ENCODE measurements around the gene EVPL. TPM values are rescaled to one million over a fixed set of nuclear protein-coding genes. Genes with fewer than 3 reads are reported as not detected.

EVPL gene
- total RNA-seq, 1 experiment from 2014 or later, result 1.3 TPM

DNA sequence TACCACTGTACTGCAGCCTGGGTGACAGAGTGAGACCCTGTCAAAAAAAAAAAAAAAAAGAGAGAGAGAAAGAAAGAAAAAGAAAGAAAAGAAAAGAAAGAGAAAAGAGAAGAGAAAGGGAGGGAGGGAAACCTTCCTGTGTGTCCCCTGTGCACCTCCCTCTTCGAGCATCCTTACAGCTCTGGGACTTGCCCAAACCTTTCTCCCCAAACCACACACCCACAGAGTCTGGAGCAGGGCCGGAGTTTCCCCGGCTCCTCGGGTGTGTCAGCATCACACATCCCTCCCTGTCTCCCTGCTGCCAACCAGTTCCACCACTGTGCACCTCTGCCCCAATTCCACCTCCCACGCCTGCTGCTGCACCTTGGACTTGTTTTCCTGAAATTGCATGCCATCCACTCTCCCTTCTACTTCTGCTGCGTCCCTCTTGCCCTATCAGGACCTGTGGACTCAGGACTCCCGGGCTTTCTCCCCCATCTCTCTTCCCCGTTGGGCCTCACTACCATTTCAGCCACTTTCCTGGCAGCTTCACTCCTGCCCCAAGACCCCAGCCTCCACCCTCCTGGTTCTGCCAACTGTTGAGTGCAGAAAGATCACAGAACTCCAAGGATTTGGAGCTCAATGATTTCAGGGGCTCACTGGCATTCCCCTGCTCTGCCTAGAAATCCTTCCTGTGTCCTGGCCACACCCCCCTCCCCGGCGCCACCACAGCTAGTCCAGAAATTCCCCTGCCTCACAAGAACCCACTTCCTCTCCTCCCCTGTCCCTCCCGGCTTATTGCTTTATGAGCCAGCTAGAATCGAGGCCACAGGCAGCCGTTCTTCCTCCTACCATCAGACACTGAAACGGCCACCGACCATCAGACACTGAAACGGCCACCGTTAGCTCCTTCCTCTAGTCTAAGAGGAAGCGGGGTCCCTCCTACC lies 30.2 kb downstream of the EVPL start:
- Mint-ChIP-seq H3K4me1 (peaks cover 14% of the 10 kb centered on the region), H3K4me3 (no peak overlapping the region), H3K27me3 (ENCODE audit: low read depth) (no peaks in the 10 kb centered on the region), H3K9me3 (no peaks in the 10 kb centered on the region), H3K27ac (peak overlapping the region; percentile 76), H3K36me3 (peaks cover 10% of the 10 kb centered on the region)
- no peak for DNase-seq (ENCODE audit: low spot score)
- TF ChIP-seq ZSCAN18 (CRISPR knock-in tag; IDR thresholded peaks at IDR 0.05) (no peak), JUN (CRISPR knock-in tag; IDR thresholded peaks at IDR 0.05) (no peak), GABPB1 (CRISPR knock-in tag; IDR thresholded peaks at IDR 0.05) (peak; percentile 42; the same call in 1 of the 2 replicates), MAX (CRISPR knock-in tag; IDR thresholded peaks at IDR 0.05) (no peak), STAT6 (CRISPR knock-in tag; conservative IDR thresholded peaks at IDR 0.05; ENCODE audit: low read depth) (no peak)
- TF ChIP-seq, protein P1, sequence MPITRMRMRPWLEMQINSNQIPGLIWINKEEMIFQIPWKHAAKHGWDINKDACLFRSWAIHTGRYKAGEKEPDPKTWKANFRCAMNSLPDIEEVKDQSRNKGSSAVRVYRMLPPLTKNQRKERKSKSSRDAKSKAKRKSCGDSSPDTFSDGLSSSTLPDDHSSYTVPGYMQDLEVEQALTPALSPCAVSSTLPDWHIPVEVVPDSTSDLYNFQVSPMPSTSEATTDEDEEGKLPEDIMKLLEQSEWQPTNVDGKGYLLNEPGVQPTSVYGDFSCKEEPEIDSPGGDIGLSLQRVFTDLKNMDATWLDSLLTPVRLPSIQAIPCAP (CRISPR knock-in tag; IDR thresholded peaks at IDR 0.05), result no peak
- CTCF ChIA-PET, result interaction anchor here (0.5 to 6.0 kb wide), 10 partner anchors 9 to 343 kb away, joined by 3 to 112 read pairs (median 5); partner anchors contain the start of gene MRPL38
- POLR2A ChIA-PET, result no interaction called here
- no peak for ATAC-seq

- no peak for ATAC-seq
- Mint-ChIP-seq H3K36me3 (peaks cover 18% of the 10 kb centered on the region), H3K4me3 (no peak overlapping the region), H3K27me3 (ENCODE audit: low read depth) (no peaks in the 10 kb centered on the region), H3K4me1 (peaks cover 14% of the 10 kb centered on the region), H3K27ac (no peak overlapping the region), H3K9me3 (no peaks in the 10 kb centered on the region)
- DNase-seq (ENCODE audit: low spot score), result no peak
- ChIA-PET POLR2A (no interaction called here), CTCF (interaction anchor here (0.7 to 1.8 kb wide), 3 partner anchors 68 to 284 kb away, joined by 3 to 6 read pairs (median 3); partner anchors contain the start of gene MRPL38)
- TF ChIP-seq, protein P2, sequence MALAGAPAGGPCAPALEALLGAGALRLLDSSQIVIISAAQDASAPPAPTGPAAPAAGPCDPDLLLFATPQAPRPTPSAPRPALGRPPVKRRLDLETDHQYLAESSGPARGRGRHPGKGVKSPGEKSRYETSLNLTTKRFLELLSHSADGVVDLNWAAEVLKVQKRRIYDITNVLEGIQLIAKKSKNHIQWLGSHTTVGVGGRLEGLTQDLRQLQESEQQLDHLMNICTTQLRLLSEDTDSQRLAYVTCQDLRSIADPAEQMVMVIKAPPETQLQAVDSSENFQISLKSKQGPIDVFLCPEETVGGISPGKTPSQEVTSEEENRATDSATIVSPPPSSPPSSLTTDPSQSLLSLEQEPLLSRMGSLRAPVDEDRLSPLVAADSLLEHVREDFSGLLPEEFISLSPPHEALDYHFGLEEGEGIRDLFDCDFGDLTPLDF (CRISPR knock-in tag; IDR thresholded peaks at IDR 0.05), result no peak
- TF ChIP-seq, protein P3, sequence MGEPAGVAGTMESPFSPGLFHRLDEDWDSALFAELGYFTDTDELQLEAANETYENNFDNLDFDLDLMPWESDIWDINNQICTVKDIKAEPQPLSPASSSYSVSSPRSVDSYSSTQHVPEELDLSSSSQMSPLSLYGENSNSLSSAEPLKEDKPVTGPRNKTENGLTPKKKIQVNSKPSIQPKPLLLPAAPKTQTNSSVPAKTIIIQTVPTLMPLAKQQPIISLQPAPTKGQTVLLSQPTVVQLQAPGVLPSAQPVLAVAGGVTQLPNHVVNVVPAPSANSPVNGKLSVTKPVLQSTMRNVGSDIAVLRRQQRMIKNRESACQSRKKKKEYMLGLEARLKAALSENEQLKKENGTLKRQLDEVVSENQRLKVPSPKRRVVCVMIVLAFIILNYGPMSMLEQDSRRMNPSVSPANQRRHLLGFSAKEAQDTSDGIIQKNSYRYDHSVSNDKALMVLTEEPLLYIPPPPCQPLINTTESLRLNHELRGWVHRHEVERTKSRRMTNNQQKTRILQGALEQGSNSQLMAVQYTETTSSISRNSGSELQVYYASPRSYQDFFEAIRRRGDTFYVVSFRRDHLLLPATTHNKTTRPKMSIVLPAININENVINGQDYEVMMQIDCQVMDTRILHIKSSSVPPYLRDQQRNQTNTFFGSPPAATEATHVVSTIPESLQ (CRISPR knock-in tag; IDR thresholded peaks at IDR 0.05), result no peak
- TF ChIP-seq GABPB1 (CRISPR knock-in tag; IDR thresholded peaks at IDR 0.05) (no peak), NFE2L1 (CRISPR knock-in tag; IDR thresholded peaks at IDR 0.05) (no peak), CREB1 (CRISPR knock-in tag; IDR thresholded peaks at IDR 0.05) (no peak), MAX (CRISPR knock-in tag; IDR thresholded peaks at IDR 0.05) (no peak), RORB (CRISPR knock-in tag; IDR thresholded peaks at IDR 0.05) (no peak), ZNF425 (CRISPR knock-in tag; conservative IDR thresholded peaks at IDR 0.05) (no peak), ZNF396 (CRISPR knock-in tag; IDR thresholded peaks at IDR 0.05; ENCODE audit: borderline replicate concordance) (no peak), SMAD4 (CRISPR knock-in tag; IDR thresholded peaks at IDR 0.05) (no peak)
- TF ChIP-seq, protein P4, sequence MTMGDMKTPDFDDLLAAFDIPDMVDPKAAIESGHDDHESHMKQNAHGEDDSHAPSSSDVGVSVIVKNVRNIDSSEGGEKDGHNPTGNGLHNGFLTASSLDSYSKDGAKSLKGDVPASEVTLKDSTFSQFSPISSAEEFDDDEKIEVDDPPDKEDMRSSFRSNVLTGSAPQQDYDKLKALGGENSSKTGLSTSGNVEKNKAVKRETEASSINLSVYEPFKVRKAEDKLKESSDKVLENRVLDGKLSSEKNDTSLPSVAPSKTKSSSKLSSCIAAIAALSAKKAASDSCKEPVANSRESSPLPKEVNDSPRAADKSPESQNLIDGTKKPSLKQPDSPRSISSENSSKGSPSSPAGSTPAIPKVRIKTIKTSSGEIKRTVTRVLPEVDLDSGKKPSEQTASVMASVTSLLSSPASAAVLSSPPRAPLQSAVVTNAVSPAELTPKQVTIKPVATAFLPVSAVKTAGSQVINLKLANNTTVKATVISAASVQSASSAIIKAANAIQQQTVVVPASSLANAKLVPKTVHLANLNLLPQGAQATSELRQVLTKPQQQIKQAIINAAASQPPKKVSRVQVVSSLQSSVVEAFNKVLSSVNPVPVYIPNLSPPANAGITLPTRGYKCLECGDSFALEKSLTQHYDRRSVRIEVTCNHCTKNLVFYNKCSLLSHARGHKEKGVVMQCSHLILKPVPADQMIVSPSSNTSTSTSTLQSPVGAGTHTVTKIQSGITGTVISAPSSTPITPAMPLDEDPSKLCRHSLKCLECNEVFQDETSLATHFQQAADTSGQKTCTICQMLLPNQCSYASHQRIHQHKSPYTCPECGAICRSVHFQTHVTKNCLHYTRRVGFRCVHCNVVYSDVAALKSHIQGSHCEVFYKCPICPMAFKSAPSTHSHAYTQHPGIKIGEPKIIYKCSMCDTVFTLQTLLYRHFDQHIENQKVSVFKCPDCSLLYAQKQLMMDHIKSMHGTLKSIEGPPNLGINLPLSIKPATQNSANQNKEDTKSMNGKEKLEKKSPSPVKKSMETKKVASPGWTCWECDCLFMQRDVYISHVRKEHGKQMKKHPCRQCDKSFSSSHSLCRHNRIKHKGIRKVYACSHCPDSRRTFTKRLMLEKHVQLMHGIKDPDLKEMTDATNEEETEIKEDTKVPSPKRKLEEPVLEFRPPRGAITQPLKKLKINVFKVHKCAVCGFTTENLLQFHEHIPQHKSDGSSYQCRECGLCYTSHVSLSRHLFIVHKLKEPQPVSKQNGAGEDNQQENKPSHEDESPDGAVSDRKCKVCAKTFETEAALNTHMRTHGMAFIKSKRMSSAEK (CRISPR knock-in tag; IDR thresholded peaks at IDR 0.05; ENCODE audit: borderline replicate concordance), result no peak
Measured at GRCh38 chr17:75995385-75995925, 31.7 kb downstream of the EVPL start.

All from WTC11 (cell line).